ENCODE results near the gene SRSF5.

- TF ChIP-seq CTCF (IDR thresholded peaks at IDR 0.05; ENCODE audit: low read depth, low read length) (no peak), POLR2A (IDR thresholded peaks at IDR 0.05; ENCODE audit: extremely low read depth, insufficient read length) (no peak), MYC (IDR thresholded peaks at IDR 0.05; ENCODE audit: low read depth, low read length) (no peak)
Observed at GRCh38 chr14:69770559-69770958, 3.6 kb downstream of the SRSF5 start.
